Measurements from ENCODE around the gene CCM2. TPM values are rescaled to one million over a fixed set of nuclear protein-coding genes. Genes with fewer than 3 reads are reported as not detected.

The CCM2 gene
- total and polyA plus RNA-seq, 2 of the 8 experiments (the other 6 are each of a cell fraction or from before 2014, with no cell fraction given) = 31.6 to 41.2 TPM

- Histone ChIP-seq H3K27ac (ENCODE audit: low read depth, low read length) (no peak overlapping the region), H3K9me3 (ENCODE audit: insufficient read depth in 2 of 2, low read depth in 1 of 2, low read length in 1 of 2) (no peaks in the 10 kb centered on the region), H3K56ac (replicated peaks; ENCODE audit: insufficient read length, low read depth, low read length) (no peak overlapping the region), H4K8ac (ENCODE audit: extremely low read depth, insufficient read depth, low read length) (no peak overlapping the region), H3K18ac (ENCODE audit: extremely low read depth, low read length) (no peak overlapping the region), H3K23me2 (ENCODE audit: low read depth, low read length) (no peaks in the 10 kb centered on the region), H3K4me3 (ENCODE audit: extremely low read depth in 1 of 4, insufficient read depth in 2 of 4, low read depth in 3 of 4, low read length in 4 of 4) (no peak overlapping the region), H3K79me2 (ENCODE audit: control insufficient read depth in 1 of 2, insufficient read depth in 2 of 2, low read length in 2 of 2) (no peaks in the 10 kb centered on the region), H2BK15ac (ENCODE audit: low read length) (no peak overlapping the region), H3K4ac (replicated peaks; ENCODE audit: insufficient read length, low read depth, low read length) (no peak overlapping the region), H3K9ac (replicated peaks in 1 of 4; ENCODE audit: extremely low read depth in 1 of 4, low read depth in 3 of 4, low read length in 3 of 4) (no peak overlapping the region), H2BK20ac (ENCODE audit: low read length) (no peak overlapping the region), H2BK5ac (ENCODE audit: low read depth, low read length) (no peak overlapping the region), H3K36me3 (ENCODE audit: control insufficient read depth in 2 of 4, insufficient read depth in 4 of 4, low read length in 3 of 4) (no peaks in the 10 kb centered on the region), H3K14ac (ENCODE audit: insufficient read length) (no peak overlapping the region), H4K5ac (ENCODE audit: insufficient read length, low read depth, low read length) (no peak overlapping the region), H3K23ac (ENCODE audit: insufficient read length) (no peak overlapping the region), H4K20me1 (replicated peaks in 1 of 2; ENCODE audit: control insufficient read depth in 1 of 2, insufficient read depth in 2 of 2, low read length in 2 of 2) (no peaks in the 10 kb centered on the region), H3K4me1 (replicated peaks in 1 of 4; ENCODE audit: control insufficient read depth in 3 of 4, insufficient read depth in 4 of 4, low read length in 3 of 4) (no peaks in the 10 kb centered on the region), H2BK12ac (ENCODE audit: low read depth, low read length) (no peak overlapping the region), H3K79me1 (ENCODE audit: low read depth, low read length) (no peaks in the 10 kb centered on the region), H2BK120ac (replicated peaks; ENCODE audit: low read depth, low read length) (no peak overlapping the region), H4K91ac (replicated peaks; ENCODE audit: insufficient read length, low read length) (no peak overlapping the region), H3K27me3 (replicated peaks in 1 of 4; ENCODE audit: control insufficient read depth in 3 of 4, extremely low read depth in 1 of 4, insufficient read depth in 3 of 4, low read length in 3 of 4) (peaks cover 0 to 12% (median 2%) of the 10 kb centered on the region in 4 experiments; a peak in 3 of 7 replicates), H3K4me2 (ENCODE audit: insufficient read depth in 1 of 2, low read depth in 2 of 2, low read length in 2 of 2) (no peak overlapping the region), H2AK5ac (ENCODE audit: low read depth, low read length) (no peak overlapping the region), H2AFZ (ENCODE audit: low read length) (no peak overlapping the region)
- 79% methylated on average over 2 of the region's 2 CpGs; no CpG with 5 or more reads in 1 of the 2 experiments for WGBS, 2 experiments (ENCODE audit: extremely low coverage in 1 of 2, insufficient coverage in 1 of 2, insufficient read length in 1 of 2, insufficient replicate concordance in 2 of 2, low coverage in 1 of 2, low lambda C conversion rate in 2 of 2, missing lambda C conversion rate in 1 of 2)
- ChIA-PET CTCF (ENCODE audit: partially characterized antibody) (interaction anchor here (1.0 to 2.1 kb wide), 2 partner anchors 18 to 145 kb away, joined by 3 to 8 read pairs; no protein-coding TSS in a partner anchor), POLR2A (ENCODE audit: partially characterized antibody) (interaction anchor here (1.4 kb wide), 1 partner anchor 108 kb away, joined by 7 read pairs; the partner anchor contains the start of gene H2AZ2)
- FAIRE-seq (no peak), DNase-seq (ENCODE audit: low read depth in 1 of 2, low spot score in 2 of 2) (no peak)
- TF ChIP-seq ATF3 (IDR thresholded peaks at IDR 0.05; ENCODE audit: insufficient read depth, low read depth, low read length) = no peak
- TF ChIP-seq SP2 (IDR thresholded peaks at IDR 0.05; ENCODE audit: low read length) = no peak
- TF ChIP-seq TAF1 (IDR thresholded peaks at IDR 0.05; ENCODE audit: low read depth, low read length) = no peak
- no peak for TF ChIP-seq MAX (IDR thresholded peaks at IDR 0.05)
- no peak for TF ChIP-seq HDAC2 (IDR thresholded peaks at IDR 0.05; ENCODE audit: borderline replicate concordance in 1 of 2, low read depth in 2 of 2, low read length in 2 of 2)
- no peak for TF ChIP-seq SRF (IDR thresholded peaks at IDR 0.05; ENCODE audit: low read depth, low read length)
- TF ChIP-seq ZNF274 (IDR thresholded peaks at IDR 0.05; ENCODE audit: borderline replicate concordance, extremely low read depth, low read length) = no peak
- TF ChIP-seq GABPA (IDR thresholded peaks at IDR 0.05; ENCODE audit: borderline replicate concordance, insufficient read depth, low read length) = no peak
- no peak for TF ChIP-seq EP300 (IDR thresholded peaks at IDR 0.05; ENCODE audit: borderline replicate concordance in 1 of 2, low read depth in 2 of 2, low read length in 2 of 2)
- TF ChIP-seq ATF2 (IDR thresholded peaks at IDR 0.05; ENCODE audit: low read length) = no peak
- no peak for TF ChIP-seq HDAC6 (IDR thresholded peaks at IDR 0.05; ENCODE audit: low read depth, low read length)
Observed at GRCh38 chr7:44955733-44956132, 44.3 kb upstream of the CCM2 start.

Measured in H1 (cell line).